Smooth muscle cell (in vitro differentiated cells): ENCODE results near the gene EVA1B. TPM values are rescaled to one million over a fixed set of nuclear protein-coding genes. Genes with fewer than 3 reads are reported as not detected.

Experiments used
- DNase-seq: peaks from one replicate; lab custom pipeline; 2025; ENCODE audit not compliant: unreplicated experiment; lab: John Stamatoyannopoulos, UW
- H2AFZ ChIP-seq: fragments of 200-600 bp; sonication (generic); 2 replicates; pipeline ENCODE4 v1.6.0; 2016; ENCODE audit warnings: antibody characterized with exemption, low read depth, mild to moderate bottlenecking
- H3F3A ChIP-seq: fragments of 200-600 bp; sonication (generic); 2 replicates; pipeline ENCODE4 v1.6.0; 2017; ENCODE audit warnings: antibody characterized with exemption, low read depth
- H3K27ac ChIP-seq: fragments of 200-600 bp; sonication (generic); 2 replicates; pipeline ENCODE4 v1.5.1; 2016; ENCODE audit warnings: low read depth, mild to moderate bottlenecking
- H3K27me3 ChIP-seq: fragments of 200-600 bp; sonication (generic); 2 replicates; pipeline ENCODE4 v1.6.1; 2016; ENCODE audit warnings: low read depth, mild to moderate bottlenecking
- H3K36me3 ChIP-seq: fragments of 200-600 bp; sonication (generic); 2 replicates; pipeline ENCODE4 v1.5.1; 2016; ENCODE audit warnings: low read depth
- H3K4me1 ChIP-seq: fragments of 200-600 bp; sonication (generic); 2 replicates; pipeline ENCODE4 v1.5.1; 2016; ENCODE audit warnings: low read depth
- H3K4me2 ChIP-seq: fragments of 200-600 bp; sonication (generic); 2 replicates; pipeline ENCODE4 v1.6.0; 2016; ENCODE audit warnings: mild to moderate bottlenecking
- H3K4me3 ChIP-seq: fragments of 200-600 bp; sonication (generic); 2 replicates; pipeline ENCODE4 v1.5.1; 2016; ENCODE audit warnings: mild to moderate bottlenecking
- H3K79me2 ChIP-seq: fragments of 200-600 bp; sonication (generic); 2 replicates; pipeline ENCODE4 v1.6.0; 2016; ENCODE audit warnings: low read depth, mild to moderate bottlenecking
- H3K9ac ChIP-seq: fragments of 200-600 bp; sonication (generic); 2 replicates; pipeline ENCODE4 v1.6.0; 2016; ENCODE audit warnings: low read depth
- H3K9me3 ChIP-seq: fragments of 200-600 bp; sonication (generic); replicated peaks from 2 replicates; pipeline ENCODE4 v1.5.1; 2016; ENCODE audit warnings: low read depth
- H4K20me1 ChIP-seq: fragments of 200-600 bp; sonication (generic); 2 replicates; pipeline ENCODE4 v1.6.0; 2016; ENCODE audit warnings: low read depth
- CTCF ChIP-seq: fragments of 200-600 bp; sonication (generic); IDR thresholded peaks from 2 replicates; pipeline ENCODE4 v1.5.1; 2017; ENCODE audit warnings: borderline replicate concordance, mild to moderate bottlenecking, antibody characterized with exemption; ENCODE audit not compliant: insufficient read depth, poor library complexity, severe bottlenecking
- WGBS: methylation state at CpG from one replicate; pipeline ENCODE4 v1.1.7; 2016; ENCODE audit warnings: low lambda C conversion rate; 5-methylcytosine and 5-hydroxymethylcytosine counted together
- polyA plus RNA-seq: library from polyadenylated mRNA; unstranded; fragments of >200 nt; fragmentation: Nextera tagmentation; extraction: Ambion mirVana; gene quantifications from 2 replicates; pipeline ENCODE4 v1.2.1, GENCODE V29; 2016
- total RNA-seq: library from RNA; depleted of rRNA; stranded (reverse); fragments of >200 nt; gene quantifications from 2 replicates; pipeline ENCODE4 v1.2.3, GENCODE V29; 2014

Gene EVA1B
- total and polyA plus RNA-seq, 2 experiments from 2014 or later, result 88.7 to 164 TPM

DNA sequence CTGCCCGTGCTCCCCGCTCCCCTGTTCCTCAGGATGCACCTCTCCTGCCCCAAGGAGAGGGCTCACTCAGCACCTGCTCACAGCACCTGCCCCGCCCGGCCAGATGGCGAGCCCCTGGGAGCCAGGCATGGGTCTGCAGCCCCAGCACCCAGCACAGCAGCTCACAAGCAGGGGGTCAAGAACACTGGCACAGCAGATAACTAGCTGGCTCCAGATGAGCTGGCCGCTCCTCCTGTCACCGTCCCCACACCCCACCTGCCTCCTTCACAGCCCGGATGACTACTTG is 20.9 kb upstream of the EVA1B start:
- Histone ChIP-seq H3K9me3 (no peaks in the 10 kb centered on the region), H3K4me1 (no peaks in the 10 kb centered on the region), H4K20me1 (no peaks in the 10 kb centered on the region), H3K9ac (no peak overlapping the region), H3K36me3 (no peaks in the 10 kb centered on the region), H3K27ac (no peak overlapping the region), H3K4me2 (no peak overlapping the region), H3K4me3 (no peak overlapping the region), H3K79me2 (peaks cover 3% of the 10 kb centered on the region), H3F3A (peaks cover 10% of the 10 kb centered on the region), H3K27me3 (no peaks in the 10 kb centered on the region), H2AFZ (no peak overlapping the region)
- 99% methylated on average over 8 of the region's 8 CpGs for WGBS
- TF ChIP-seq CTCF, result no peak
- no peak for DNase-seq

DNA sequence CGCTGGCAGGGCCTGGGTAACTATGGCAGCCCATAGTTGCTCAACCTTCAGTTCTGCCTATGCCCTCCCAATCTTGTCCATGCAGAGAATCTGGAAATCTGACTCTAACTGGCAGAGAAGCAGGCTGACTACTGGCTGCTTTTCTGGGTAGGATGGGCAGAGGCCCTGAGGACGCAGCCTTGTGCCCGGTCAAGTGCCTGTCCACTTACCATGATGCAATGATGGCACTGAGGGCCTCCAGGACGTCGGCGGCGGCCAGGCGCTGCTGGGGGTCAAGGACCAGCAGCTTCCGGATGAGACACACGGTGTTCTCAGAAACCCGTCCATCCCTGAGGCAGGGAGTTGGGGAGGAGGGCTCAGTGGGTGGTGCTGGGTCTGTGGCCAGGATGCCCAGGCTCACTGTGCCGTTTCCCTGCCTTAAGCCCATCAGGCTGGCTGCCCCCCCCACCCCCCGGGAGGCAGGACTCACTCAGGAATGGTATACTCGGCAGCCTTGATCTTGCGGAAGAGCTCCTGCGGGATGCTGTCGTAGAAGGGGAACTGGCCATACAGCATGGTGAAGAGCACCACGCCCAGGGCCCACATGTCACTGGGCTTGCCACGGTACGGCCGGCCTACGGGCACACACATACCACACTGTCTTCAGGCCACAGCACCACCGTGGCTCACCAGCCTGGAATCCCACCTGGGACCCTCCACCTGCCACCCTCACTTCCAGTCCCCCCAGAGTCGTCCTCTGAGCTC is 20.4 kb upstream of the EVA1B start:
- no peak for DNase-seq
- H4K20me1 ChIP-seq, result no peaks in the 10 kb centered on the region
- TF ChIP-seq CTCF, result no peak
- H3K4me3 ChIP-seq, result no peak overlapping the region
- peaks cover 5% of the 10 kb centered on the region for H3F3A ChIP-seq
- H3K4me2 ChIP-seq, result no peak overlapping the region
- H3K27me3 ChIP-seq, result no peaks in the 10 kb centered on the region
- no peaks in the 10 kb centered on the region for H3K79me2 ChIP-seq
- no peaks in the 10 kb centered on the region for H3K9me3 ChIP-seq
- WGBS, result 98% methylated on average over 22 of the region's 24 CpGs
- H2AFZ ChIP-seq, result no peak overlapping the region
- H3K36me3 ChIP-seq, result no peaks in the 10 kb centered on the region
- peak overlapping the region; percentile 62 for H3K27ac ChIP-seq
- no peak overlapping the region for H3K9ac ChIP-seq
- no peaks in the 10 kb centered on the region for H3K4me1 ChIP-seq

DNA sequence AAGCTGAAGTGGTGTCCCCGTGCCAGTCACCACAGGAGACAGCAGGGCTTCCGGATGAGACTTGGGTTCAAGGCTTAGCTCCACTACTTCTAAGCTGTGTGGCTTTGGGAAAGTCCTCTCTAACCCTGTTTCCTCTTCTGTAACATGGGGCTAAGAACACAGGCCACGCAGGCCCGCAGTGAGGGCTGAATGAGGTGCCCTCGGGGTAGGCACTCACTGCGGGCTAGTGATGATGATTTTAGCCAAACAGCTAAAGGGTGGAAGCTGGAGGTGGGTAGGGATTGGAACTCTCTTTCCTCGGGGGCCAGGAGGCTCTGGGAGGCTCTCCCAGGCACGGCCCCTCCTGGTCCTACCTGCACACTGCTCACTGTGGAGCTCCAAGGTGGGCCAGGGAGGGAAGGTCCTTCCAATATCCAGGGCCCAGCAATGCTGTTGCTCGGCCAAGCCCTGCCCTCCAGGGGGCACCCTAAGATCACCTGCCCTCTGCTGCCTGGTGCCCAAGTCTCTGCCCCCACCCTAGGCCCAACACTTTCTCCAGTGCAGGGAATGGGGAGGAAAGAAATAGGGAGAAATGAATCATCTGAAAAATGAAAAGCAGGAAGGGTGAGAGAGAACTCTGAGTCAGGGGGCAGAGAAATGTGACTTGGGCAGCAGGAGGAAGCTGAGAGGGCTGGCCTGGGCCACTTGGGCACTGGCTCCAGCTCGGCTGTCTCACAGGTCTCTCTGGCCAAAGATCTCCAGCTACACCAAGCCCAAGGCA is 19.2 kb upstream of the EVA1B start:
- WGBS, result 86% methylated on average over 10 of the region's 10 CpGs

More for the DNA sequence above, 19.2 kb upstream of the EVA1B start:
- Histone ChIP-seq H3K4me1 (no peaks in the 10 kb centered on the region), H4K20me1 (no peaks in the 10 kb centered on the region), H3K27ac (peak overlapping the region; percentile 62), H3F3A (peaks cover 4% of the 10 kb centered on the region), H3K27me3 (no peaks in the 10 kb centered on the region), H3K4me2 (no peak overlapping the region), H3K79me2 (no peaks in the 10 kb centered on the region), H3K9me3 (no peaks in the 10 kb centered on the region), H3K4me3 (no peak overlapping the region), H2AFZ (no peak overlapping the region), H3K36me3 (no peaks in the 10 kb centered on the region), H3K9ac (no peak overlapping the region)
- peak; percentile 6 for DNase-seq
- peak; percentile 53 for TF ChIP-seq CTCF
